GM12801 (cell line): ENCODE results near the gene TMEM242.

Experiments
- TF ChIP-seq, protein P1 (sequence below): IDR thresholded peaks from one replicate; pipeline ENCODE4 v1.5.1; 2011; ENCODE audit warnings: control low read depth; ENCODE audit not compliant: insufficient read length; ENCODE audit errors: extremely low read depth

TMEM242 gene

DNA sequence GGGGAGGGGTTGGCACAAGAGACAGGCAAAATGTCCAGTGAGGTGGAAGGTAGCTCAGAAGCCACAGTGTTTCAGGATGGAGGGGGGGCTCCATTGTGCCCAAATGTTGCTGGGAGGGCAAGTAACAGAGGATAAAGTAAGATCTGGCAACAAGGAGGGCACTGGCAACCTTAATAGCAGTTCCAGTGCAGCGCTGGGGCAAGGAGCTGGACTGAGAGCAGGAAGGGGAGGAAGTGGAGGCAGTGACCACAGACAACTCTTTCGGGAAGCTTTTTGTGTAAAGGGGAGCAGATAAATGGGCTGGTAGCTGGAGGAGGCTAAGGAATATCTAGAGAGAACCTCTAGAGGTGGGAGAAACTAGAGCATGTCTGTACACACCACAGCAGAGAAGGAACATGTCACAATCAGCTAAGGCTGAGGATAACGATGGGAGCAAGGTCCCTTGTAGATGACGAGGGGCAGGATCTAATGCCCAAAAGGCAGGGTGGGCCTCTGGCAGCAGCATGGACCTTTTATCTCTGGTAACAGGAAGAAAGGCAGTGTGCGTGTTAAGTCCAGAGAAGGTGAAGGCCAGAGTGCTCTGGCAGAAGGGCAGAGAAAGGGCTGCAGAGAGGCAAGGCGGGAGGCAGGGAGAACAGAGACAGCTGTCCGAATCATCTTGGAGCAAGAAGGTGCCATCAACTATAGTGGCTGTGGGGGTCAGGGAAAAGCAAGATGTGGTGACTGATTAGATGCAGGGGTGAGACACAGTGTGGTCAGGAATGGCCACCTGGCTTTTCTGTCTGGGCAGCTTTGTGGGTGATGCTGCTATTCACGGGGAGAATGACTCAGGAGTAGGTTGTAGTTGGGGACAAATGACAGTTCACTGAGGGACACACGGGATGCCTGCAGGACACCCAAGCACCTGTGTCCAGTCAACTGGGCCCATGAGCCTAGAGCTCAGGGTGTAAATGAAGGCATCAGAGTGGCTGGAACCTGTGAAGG, 17.4 kb downstream of the TMEM242 start:
- TF ChIP-seq, protein P1, sequence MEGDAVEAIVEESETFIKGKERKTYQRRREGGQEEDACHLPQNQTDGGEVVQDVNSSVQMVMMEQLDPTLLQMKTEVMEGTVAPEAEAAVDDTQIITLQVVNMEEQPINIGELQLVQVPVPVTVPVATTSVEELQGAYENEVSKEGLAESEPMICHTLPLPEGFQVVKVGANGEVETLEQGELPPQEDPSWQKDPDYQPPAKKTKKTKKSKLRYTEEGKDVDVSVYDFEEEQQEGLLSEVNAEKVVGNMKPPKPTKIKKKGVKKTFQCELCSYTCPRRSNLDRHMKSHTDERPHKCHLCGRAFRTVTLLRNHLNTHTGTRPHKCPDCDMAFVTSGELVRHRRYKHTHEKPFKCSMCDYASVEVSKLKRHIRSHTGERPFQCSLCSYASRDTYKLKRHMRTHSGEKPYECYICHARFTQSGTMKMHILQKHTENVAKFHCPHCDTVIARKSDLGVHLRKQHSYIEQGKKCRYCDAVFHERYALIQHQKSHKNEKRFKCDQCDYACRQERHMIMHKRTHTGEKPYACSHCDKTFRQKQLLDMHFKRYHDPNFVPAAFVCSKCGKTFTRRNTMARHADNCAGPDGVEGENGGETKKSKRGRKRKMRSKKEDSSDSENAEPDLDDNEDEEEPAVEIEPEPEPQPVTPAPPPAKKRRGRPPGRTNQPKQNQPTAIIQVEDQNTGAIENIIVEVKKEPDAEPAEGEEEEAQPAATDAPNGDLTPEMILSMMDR, result no peak

DNA sequence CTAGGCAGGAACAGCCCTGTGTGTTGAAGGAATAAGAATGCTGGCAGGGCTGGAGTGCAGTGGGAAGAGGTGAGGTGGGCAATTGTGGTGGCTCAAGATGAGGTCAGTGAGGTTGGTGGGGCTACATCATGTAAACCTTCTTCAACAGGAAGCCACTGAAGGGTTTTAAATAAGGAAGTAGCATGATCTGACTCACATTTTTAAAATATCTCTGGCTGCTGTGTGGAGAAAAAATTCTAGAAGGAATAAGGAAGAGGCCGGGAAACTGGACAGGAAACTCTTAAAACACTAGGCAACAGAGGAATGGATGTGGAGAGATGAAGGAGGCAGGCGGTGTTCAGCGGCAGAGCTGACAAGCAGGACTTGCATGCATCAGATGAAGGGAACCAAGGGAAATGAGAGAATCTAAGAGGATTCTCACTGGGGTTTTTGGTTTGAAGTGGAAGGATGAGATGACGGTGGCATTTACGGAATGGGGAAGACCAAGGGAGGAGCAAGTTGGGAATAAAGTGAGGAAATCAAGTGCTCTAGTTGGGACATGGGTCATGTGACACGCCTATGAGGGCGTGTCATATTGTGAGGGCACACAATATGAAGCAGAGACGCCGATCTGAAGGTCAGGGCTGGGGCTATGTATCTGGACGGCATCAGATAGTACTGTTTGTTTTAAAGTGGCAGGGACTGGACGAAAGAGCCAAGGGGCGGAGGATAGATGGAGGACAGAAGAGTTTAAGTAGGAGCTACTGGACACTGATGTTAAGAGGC, 18.2 kb downstream of the TMEM242 start:
- TF ChIP-seq, protein P1, result no peak

DNA sequence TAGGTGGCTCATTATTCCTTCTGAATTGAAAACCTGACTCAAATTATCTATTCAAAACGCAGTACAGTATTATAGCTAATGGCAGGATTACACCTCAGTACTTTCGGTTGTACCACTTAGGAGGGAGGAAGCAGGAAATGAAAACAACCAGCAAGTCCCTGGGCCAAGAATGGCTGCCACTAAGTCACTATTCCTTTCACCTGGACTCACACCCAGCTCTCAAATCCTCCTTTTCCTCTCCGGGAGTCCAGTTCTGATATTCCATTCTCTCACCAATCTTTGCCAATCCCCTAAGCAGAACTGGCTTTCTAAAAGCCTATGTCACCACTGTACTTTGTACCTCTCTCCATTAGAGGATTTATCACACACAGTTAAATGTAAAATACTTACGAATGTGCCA, 20.6 kb downstream of the TMEM242 start:
- TF ChIP-seq, protein P1, result no peak

DNA sequence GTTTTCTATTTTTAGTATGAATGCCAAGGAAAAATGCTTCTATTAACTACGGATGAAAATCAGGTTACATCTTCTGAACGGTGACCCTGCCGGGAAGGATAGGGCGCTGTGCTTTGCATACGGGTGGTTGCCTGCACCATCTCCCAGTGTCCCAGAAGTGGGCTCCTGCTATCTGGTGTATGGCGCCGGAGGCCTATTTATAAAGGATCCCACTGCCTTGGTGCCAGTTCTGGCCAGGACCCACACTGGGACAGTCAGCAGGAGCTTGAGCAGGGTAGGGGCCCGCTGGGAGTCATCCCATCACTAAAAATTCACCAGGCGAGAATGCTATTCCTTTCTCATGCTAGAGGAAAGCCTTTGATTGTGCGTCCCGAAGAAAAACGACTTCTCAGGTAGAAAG, 22.9 kb downstream of the TMEM242 start:
- TF ChIP-seq, protein P1, result no peak

DNA sequence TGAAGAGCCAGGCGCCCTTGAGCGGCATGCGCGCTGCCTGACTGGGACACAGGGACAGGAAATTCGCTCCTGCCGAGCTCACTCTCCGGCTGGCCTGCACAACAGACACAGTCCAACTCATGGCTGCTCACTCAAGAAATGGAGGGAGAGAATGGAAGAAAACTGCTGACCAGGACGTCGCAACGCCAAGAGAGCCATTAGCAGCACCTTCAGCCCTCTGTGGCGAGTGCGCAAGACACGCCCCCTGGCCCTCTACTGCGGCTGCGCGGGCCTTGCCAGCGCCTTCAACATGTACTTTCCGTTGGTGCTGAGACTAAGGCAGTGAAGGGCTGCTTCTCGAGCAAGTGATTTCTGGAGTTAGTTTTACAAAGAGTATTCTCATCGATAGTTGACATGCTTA, 23.3 kb downstream of the TMEM242 start:
- TF ChIP-seq, protein P1, result no peak

DNA sequence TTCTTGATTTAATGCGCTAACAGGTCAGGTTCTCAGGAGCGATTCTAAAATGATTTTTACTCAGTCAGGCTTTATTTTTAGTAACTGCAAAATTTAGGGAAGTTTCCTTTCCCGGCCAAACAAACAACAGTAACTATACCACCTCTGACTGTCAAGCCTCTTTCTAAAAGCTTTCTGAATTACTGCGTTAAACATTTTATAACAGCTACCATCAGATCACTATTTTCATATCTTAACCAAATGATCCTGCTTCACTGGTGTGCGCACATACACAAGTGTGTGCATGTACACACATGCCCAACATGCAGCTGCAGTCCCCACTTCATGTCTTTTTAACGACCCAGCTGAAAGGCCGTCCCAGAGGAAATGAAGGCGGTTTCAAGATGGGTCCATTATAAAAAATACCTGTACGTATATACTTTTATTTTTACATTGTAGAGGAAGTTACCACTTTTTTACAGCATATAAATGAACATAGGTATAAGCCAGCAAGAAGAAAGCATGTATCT, 25.0 kb downstream of the TMEM242 start:
- TF ChIP-seq, protein P1, result no peak

DNA sequence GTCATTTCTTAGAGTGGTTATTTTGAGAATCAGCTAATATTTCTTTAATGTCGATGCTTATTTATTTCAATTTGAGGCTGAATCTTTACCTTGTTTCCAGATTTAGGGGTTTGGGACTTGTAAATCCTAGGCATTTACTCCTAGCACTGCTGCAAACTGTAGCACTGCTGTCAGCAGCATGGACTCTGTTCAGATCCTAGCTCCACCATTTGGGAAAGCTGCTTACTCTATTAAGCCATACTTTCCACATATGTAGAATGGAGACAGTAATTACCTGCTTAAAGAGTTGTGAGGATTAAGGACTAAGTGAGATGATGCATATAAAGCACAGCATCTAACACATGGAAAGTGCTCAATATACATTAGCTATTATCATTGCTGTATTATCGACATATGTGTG, 28.7 kb downstream of the TMEM242 start:
- TF ChIP-seq, protein P1, result no peak
